Ovary (tissue), 9 donors: ENCODE data around the gene SLC1A4. TPM values are rescaled to one million over a fixed set of nuclear protein-coding genes. Genes with fewer than 3 reads are reported as not detected.

Experiments
- DNase-seq, 5 donors: peaks; one replicate each; pipeline ENCODE4 v3.0.0-alpha.2; 2019 to 2020
- H3K27ac ChIP-seq, 2 donors: fragments of 200-600 bp; one replicate each; pipeline versions ENCODE4 v1.5.1 to v1.8.0; 2019 to 2022
- H3K27me3 ChIP-seq: fragments of 200-600 bp; one replicate; pipeline ENCODE4 v1.8.0; 2022
- H3K36me3 ChIP-seq: fragments of 200-600 bp; sonication (generic); one replicate; pipeline ENCODE4 v1.5.1; 2019
- H3K4me1 ChIP-seq: one replicate; pipeline ENCODE4 v1.8.1; 2013; ENCODE audit warnings: mild to moderate bottlenecking, moderate library complexity; ENCODE audit not compliant: insufficient read depth
- H3K4me3 ChIP-seq: fragments of 200-600 bp; sonication (generic); one replicate; pipeline ENCODE4 v1.5.1; 2017
- H3K9me3 ChIP-seq, 2 donors: fragments of 200-600 bp in 1 of 2; sonication (generic) in 1 of 2; one replicate each; pipeline versions ENCODE4 v1.5.1 to v1.8.1; 2013 to 2019; ENCODE audit warnings: mild to moderate bottlenecking in 1 of 2, moderate library complexity in 1 of 2
- CTCF ChIP-seq, 3 donors: fragments of 450-650 bp in 2 of 3; fragments of 200-600 bp in 1 of 3; IDR thresholded peaks; one replicate each; pipeline versions ENCODE4 v1.5.1 to v1.8.0; 2016 to 2022; ENCODE audit warnings: antibody characterized with exemption in 3 of 3, mild to moderate bottlenecking in 1 of 3
- EP300 ChIP-seq: sonication (generic); formaldehyde crosslinking; IDR thresholded peaks from one replicate; pipeline ENCODE4 v1.6.1; 2017; ENCODE audit warnings: antibody characterized with exemption
- POLR2A ChIP-seq: fragments of 450-650 bp; IDR thresholded peaks from one replicate; pipeline ENCODE4 v1.6.1; 2017; ENCODE audit warnings: antibody characterized with exemption, mild to moderate bottlenecking, moderate library complexity
- WGBS, 3 donors: extraction: QIAGEN DNeasy Blood & Tissue Kit in 1 of 3; methylation state at CpG; one replicate each; pipeline versions ENCODE4 v1.1.5 to v1.1.7; 2013 to 2017; 5-methylcytosine and 5-hydroxymethylcytosine counted together
- intact Hi-C, 4 donors: fragments of 100-400 bp; cut with DNase I; formaldehyde crosslinking; loops; one replicate each; pipeline versions ENCODE4 v1.11.0 to v1.15.1; 2022 to 2023
- polyA plus RNA-seq, 2 donors: library from polyadenylated mRNA; stranded (reverse); fragments of 200-250 nt in 1 of 2; fragments of 350-450 nt in 1 of 2; fragmentation: Illumina TruSeq in 1 of 2; extraction: RNeasy Lipid Tissue Mini Kit (QIAGEN cat#74804) in 1 of 2; gene quantifications; one replicate each; pipeline ENCODE4 v1.2.3, GENCODE V29; 2013 to 2014
- total RNA-seq, 7 donors: library from RNA; depleted of rRNA in 2 of 7; stranded (reverse); fragments of >200 nt in 2 of 7; fragmentation: NEBNext Ultra II Directional in 3 of 7; extraction: Animal tissue kit (Norgen Biotek cat#: 25700) in 3 of 7; gene quantifications; one replicate each; pipeline versions ENCODE4 v1.1.0 to v1.2.4, GENCODE V29; 2016 to 2023
- donor health status: DM: no; HTN: no; CAD: no; lungs with moderate emphysema.
- donor health status: DM: no; HTN: no; CAD: no.
- donor health status: Bipolar disorder and iron deficiency.
- donor health status: DM: yes; HTN: yes; CAD: no.
- donor health status: DM: no; HTN: no; CAD: no.
- donor health status: DM: yes; HTN: yes; CAD: no.

Gene SLC1A4
- total and polyA plus RNA-seq, 9 donors, result 5.3 to 51.1 (median 21.3) TPM

DNA sequence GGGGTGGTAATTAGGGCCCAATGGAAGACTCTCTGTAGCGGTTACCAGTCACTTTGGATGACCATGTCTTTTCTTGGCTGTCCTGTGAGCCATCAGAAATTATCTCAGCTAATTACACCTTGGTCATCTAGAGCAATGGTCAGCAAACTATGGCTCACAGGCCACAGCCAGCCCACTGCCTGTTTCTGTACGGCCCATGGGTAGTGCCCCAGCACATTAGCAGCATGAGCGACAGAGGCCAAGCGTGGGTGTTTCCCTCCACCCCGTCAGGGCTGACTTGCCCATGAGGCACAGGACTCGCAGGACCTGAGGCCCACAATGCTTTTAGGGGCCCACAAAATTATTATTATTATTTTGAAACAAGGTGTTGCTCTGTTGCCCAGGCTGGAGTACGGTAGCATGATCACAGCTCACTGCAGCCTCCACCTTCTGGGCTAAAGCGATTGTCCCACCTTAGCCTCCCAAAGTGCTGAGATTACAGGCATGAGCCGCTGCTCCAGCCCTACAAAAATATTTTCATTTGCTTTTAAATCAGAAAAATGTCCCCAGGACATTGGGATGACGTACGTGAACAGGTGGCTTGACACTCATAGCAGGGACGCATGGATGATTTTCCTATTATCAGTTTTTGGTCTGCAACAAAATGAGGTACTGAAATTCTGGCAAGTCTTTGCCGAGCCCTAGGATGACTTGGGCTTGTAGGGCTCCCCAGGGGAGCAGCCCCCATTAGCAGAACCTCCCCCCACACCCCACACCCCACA lies 37.7 kb downstream of the SLC1A4 start:
- Histone ChIP-seq H3K36me3 (no peaks in the 10 kb centered on the region), H3K27me3 (no peaks in the 10 kb centered on the region), H3K27ac (no peak overlapping the region), H3K4me1 (no peaks in the 10 kb centered on the region), H3K4me3 (no peak overlapping the region), H3K9me3 (no peaks in the 10 kb centered on the region)
- TF ChIP-seq CTCF (IDR thresholded peaks at IDR 0.05) (no peak), POLR2A (no peak), EP300 (no peak)
- intact Hi-C loops, result no loop called here
- WGBS, 3 donors, result 91 to 97% (median 94%) methylated on average over 13 of the region's 13 CpGs
- DNase-seq, result no peak

- H3K27ac ChIP-seq, result no peak overlapping the region
- TF ChIP-seq EP300, result no peak
- no peak for TF ChIP-seq CTCF (IDR thresholded peaks at IDR 0.05)
- TF ChIP-seq POLR2A, result no peak
- intact Hi-C loops, result no loop called here
- no peaks in the 10 kb centered on the region for H3K9me3 ChIP-seq
- DNase-seq, result no peak
- no peak overlapping the region for H3K4me3 ChIP-seq
- no peaks in the 10 kb centered on the region for H3K27me3 ChIP-seq
- 58 to 78% (median 60%) methylated on average over 8 of the region's 8 CpGs for WGBS, 3 donors
- no peaks in the 10 kb centered on the region for H3K4me1 ChIP-seq
- H3K36me3 ChIP-seq, result no peaks in the 10 kb centered on the region
Measured at GRCh38 chr2:65027616-65028244, 38.5 kb downstream of the SLC1A4 start.

DNA sequence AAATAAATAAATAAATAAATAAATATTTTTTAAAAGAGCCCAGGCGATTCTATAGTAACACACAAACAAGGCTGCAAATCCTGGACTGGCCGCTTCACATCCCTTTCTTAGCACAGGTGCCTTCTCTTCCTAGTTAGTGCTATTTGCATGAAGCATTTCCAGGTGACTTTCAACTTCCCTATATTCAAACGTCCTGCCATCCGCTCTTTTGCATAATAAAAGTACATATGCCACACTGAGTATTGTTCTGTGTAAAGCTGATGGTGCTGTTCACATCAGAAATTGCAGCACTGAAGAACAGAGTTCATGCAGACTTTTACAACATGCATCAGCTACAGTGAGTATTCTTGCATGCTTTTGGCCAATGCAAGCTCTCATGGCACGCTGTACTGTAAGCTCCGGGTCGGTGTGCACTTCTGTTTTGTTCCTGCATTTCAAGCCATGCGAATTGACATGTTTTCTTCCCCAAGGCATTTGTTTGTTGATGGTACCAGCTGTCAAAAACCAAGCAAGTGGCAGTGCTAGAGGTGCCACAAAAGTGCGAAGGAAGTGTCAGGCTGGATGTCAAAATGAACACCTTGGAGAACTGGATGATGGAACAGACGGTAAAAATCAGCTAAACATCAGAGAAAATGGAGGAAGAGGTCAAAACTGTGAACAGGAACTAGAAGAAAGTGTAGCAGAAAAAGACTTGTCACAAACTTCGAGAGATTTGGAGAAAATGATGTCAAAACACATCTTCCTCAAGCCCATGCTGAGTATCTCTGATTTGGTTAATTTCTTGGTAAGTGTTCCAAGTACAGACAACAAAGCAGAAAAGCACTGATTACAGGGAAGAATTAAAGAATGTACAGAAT lies 41.5 kb downstream of the SLC1A4 start:
- no peaks in the 10 kb centered on the region for H3K27me3 ChIP-seq
- no peak for TF ChIP-seq POLR2A
- no peak overlapping the region for H3K27ac ChIP-seq
- H3K9me3 ChIP-seq, result no peaks in the 10 kb centered on the region
- H3K4me3 ChIP-seq, result no peak overlapping the region
- no peak for DNase-seq
- no peaks in the 10 kb centered on the region for H3K4me1 ChIP-seq
- intact Hi-C loops, result no loop called here
- H3K36me3 ChIP-seq, result no peaks in the 10 kb centered on the region
- WGBS, 3 donors, result 81 to 85% (median 82%) methylated on average over 11 of the region's 11 CpGs

DNA sequence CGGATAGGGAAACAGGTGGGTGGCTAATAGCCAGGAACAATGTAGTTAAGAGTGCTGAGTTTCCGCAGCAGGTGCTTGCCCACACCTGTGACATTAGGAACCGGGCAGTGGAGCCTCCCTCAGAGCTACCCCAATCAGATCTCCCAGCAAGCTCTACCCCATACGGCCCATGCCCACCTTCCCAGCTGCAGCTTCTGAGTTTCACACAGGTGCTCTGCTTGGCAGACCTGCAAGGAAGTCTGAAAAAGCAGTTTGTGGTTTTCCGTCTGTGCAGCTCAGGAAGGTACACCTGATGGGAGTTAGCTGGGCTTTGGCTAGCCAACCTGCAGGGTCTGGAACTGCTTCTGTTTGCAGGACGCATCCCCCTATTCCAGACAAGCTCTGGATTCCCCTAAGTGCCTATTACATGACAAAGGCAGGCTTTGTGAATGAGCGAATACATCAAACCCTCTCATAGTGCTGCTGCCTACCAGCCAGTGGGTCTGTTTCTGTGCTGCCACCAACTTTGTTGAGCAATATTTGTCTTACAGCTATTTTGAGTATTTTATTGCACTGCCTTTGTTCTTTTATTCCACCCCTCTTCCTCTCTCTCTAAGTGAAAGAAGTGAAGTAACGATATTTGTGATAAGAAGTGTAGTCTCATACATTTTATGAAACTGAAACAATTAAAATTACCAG lies 42.3 kb downstream of the SLC1A4 start:
- Histone ChIP-seq H3K4me1 (no peaks in the 10 kb centered on the region), H3K27me3 (no peaks in the 10 kb centered on the region), H3K9me3 (no peaks in the 10 kb centered on the region), H3K4me3 (no peak overlapping the region), H3K27ac (no peak overlapping the region), H3K36me3 (no peaks in the 10 kb centered on the region)
- 58 to 61% (median 58%) methylated on average over 8 of the region's 8 CpGs for WGBS, 3 donors
- TF ChIP-seq EP300 (no peak), POLR2A (no peak)
- intact Hi-C loops, result no loop called here
- no peak for DNase-seq
